T follicular helper cell (primary cell): ENCODE data around the gene TRPC3.

ENCODE experiments used
- DNase-seq: peaks from one replicate; pipeline ENCODE4 v3.0.0-alpha.2; 2020; ENCODE audit warnings: low read depth
- total RNA-seq, 2 experiments: gene quantifications; one replicate each; lab custom pipeline; 2026; lab: John Stamatoyannopoulos, UW

The TRPC3 gene
- 0.61 to 0.84 reads per million in 2 experiments for total RNA-seq

DNA sequence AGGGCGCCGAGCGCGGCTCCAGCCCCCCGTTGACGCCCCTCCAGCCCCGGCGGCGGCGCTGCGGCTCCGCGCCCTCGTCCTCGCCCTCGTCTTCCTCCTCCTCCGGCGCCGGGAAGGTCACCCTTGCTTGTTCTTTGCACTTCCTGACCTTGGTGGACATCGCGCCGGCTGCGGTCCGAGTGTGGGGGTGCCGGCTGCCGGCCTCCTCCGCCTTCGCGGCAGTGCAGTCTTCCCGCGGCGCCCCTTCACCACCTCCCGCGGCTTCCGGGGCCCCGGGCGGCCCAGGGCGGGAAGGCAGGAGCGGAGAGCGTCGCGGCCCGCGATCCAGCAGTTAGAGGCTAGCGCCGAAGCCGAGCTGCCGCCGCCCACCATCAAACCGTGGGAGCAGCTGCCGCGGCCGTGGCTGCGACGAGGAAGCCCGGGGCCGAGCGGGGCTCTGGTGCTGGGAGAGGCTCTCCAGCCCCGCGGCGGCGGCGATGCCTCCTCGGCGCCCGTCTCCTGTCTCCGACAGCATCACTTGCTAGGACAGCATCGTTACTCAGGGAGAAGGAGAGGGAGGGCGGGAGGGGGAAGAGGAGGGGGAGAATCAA is at the start of gene TRPC3:
Gene TRPC3, minus strand, starts transcription at position 540 of the 590 bp plus-strand sequence. Its CDS starts 380 bp downstream, at position 160.
- peak; percentile 1 for DNase-seq

DNA sequence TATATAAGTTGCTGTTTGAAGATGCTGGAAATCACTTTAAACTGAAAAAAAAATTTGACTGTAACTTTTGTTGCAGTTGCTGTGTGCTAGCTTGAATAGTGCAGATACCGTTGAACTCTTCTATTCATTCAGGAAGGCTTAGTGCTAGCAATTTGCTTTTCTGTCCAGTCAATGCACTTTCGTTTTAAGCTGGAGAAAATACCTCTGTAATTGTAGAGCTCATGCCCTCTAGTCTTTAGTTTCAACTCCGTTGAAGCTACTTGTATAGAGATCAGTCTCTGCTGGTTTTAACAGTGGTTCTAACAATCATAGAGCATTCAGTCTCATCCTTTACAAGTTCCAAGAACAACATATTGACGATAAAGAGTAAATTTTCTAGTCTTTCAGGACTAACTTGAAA is 49.0 kb upstream of the TRPC3 start:
- DNase-seq, result no peak

DNA sequence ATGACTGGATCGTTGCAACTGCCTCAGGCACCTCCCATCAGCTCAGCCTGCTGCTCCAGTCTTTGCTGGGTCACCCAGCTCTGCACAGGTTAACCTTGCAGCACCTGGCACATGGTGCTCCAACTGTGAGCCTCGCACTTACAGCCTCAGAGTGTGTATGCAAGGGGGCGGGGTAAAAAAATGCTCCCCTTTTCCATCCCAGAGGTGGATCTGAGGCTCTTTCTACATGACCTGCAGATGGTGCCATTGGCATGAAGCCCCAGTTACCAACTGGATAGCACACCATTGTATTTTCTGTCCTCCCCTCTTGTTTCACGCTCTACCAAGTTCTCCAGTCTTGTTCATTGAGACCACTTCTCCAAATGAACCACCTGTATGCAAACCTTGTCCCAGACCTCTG is 46.2 kb upstream of the TRPC3 start:
- no peak for DNase-seq

DNA sequence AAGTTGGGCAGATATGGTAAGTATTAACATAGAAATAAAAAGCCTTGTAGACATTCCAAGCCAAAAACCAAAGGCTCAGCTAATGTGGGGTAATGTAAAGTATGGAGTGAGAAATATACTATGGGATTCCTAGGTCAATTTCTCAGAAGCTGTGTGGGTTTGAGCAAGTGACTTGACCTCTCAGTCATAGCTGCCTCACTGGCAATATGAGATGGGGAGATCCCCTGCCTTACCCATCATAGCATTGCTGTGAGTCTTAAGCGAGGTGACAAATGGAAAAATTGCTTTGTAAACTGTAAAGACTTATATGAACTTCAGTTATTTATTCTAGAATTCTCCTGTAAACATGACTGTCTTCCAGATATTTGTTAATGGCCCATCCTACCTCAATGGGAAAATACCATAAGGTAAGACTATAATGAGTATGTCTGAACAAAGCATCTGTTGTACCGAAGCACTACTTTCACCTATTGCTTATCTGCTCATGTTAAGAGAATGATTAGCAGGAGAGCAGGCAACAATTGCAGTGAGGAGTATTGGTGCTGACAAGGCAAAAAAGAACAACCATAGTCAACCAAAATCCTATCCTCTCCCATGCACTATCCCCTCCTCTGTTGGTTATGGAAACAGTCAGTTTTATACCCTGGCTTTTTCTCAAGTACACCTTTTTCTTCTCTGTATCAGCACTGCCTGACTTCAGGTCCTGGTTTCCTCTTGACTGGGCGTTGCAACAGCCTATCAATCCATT is 44.1 kb upstream of the TRPC3 start:
- DNase-seq, result no peak

DNA sequence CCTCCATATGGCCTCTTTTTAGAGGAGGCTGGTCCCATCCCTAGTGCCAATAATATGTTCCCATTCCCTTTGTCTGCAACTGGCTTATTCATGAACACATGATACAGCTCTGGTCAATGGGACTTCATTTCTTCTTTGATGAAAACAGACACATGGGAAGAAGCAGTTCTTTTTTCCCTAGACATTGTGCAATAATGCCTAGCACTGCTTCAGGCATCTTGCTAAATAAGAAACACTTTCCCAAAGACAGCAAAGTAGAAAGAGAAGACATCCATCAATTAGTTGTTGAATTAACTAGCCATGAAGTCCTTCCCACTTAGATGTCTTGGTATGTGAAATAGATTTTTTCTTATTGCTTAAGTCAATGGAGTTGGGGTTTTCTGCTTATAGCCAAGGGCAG is 40.1 kb upstream of the TRPC3 start:
- no peak for DNase-seq

DNA sequence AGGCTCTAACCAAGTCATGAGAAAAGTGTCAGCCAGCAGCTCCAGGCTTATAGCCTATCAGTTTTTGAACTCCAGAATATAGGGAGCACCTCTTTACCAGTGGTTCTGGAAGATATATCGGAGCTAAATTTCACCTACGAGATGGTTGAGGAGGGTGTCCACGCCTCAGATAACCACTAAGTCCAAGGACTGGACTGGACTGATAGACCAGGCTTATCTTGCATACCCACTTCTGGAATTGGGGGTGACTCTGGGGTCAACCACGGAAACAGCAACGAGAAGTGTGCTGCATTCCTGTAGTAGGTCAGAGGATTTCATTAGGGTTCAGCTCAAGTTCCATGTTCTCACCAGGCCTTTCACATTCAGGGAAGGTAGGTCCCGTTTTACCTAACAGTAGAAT is 38.6 kb upstream of the TRPC3 start:
- no peak for DNase-seq

DNA sequence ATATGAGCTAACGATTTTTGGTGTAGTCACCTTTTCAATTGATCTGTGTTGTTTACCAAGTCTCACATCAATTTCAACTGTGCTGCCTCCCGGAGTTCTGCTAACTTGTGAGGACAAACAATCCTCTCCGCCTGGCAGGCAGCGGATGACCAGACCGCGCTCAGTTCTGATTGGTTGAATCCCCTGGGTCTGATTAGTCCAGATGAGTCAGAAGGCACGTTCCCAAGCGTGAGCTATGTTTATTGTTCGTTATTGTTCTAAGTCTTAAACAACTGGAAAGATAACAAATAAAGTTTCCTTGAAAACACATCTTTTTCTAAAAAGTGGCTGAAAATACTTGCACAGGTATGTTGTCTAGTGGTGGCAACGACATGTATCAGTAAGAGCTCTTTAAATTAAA is 37.9 kb upstream of the TRPC3 start:
- no peak for DNase-seq

DNA sequence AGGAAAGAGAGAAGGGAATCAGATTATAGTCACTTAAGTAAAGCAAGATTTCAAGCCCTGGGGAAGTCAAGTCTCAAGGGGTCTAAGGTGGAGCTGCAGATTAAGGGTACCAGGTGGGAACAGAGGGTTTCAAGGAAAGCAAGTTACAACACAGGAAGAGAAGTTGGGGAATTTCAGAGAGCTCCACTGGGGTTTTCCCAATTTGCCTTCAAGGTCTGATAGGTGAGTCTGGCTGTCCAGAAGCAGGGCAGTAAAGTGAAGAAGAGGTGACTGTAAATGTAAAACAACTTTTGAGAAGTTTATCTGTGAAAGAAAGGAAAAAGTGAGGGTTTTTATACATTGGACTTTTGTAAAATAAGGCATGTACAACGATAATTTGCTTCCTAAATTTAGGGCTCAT is 37.1 kb upstream of the TRPC3 start:
- DNase-seq, result no peak

DNA sequence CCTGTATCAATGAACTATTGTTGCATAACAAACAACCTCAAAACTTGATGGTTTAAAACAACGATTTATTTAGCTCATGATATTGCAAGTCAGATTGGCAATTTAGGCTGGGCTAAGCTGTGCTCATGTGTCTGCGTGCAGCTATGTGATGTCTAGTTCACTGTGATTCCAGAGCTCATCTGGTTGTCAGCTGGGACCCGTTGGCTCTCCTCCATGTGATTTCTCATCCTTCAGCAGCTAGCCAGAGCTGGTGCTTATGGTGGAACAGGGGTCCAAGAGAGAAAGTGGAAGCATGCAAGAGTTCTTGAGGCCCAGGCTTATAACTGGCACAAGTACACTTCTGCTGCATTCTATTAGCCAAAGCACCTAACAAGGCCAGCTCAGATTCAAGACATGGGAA is 28.8 kb upstream of the TRPC3 start:
- no peak for DNase-seq

DNA sequence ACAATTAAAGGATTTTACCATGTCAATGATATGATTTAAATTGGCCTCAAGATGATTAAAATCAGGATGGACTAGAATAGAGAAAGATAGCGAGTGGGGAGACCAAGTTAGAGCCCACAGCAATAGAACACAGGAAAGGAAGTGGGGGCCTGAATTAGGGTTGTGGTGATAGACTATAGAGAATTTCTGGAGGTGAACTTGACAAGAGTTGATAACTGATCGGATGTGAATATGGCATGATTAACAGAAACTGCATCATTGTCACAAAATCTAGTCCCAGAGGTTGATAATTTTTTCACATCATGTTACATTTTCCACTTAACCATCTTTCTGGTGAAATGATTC is 26.3 kb upstream of the TRPC3 start:
- DNase-seq, result no peak

DNA sequence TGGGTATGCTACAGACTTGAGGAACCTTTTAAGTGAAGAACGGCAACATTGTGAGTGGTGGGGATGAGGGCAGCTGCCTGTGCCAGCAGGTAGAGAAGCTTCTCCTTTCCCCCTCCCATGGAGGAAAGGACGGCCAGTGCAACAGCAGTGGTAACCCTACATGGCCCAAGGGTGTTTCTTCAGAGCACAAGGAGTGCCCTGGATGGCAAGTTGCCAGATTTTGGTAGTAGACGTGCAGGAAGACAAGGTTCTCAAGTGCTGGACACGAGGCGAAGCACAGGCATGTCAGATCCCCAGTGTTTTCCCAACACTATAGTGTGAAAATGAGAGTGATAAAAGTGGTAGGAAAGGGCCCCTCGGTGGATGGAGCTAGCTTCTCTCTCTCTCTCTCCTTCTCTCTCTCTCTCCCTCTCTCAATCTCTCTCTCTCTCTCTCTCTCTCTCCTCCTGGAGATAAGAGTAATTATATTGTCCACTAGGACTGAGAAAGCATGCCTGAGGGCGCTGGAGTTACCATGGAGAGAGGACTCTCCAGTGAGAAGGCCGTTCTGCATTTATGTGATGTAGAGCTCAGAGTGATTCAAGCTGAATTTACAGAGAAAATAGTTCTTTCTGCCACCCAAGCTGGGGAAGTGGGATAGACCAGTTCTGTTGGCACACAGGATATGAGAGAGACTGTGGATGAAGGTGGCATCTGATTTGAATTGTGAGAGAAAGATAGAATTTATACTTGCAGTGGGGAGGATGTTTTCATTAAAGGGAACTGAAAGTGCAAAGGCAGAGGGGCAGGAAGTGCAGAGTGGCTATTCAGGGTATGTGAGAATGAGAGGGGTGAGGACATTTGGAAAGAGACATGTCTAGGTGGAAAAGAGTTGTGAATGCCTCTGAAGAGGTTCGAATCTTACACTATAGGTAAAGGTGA is 25.7 kb upstream of the TRPC3 start:
- no peak for DNase-seq

DNA sequence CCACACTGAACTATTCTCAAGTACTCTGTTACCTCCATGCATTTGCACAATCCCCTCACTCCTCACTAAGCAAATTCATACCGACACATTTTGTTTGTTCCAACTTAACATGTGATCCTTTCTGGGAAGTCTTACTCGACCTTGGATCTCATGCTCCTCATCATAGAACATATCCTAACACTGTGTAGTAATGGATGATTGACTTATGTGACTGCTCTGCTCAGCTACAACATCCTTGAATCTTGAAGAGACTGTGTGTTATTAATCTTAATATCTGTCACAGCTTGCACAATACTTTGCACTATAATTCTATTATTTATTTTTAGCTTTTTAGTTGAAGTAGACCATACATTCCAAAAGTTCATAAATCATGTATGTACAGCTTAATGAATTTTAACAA is 23.9 kb upstream of the TRPC3 start:
- DNase-seq, result no peak

DNA sequence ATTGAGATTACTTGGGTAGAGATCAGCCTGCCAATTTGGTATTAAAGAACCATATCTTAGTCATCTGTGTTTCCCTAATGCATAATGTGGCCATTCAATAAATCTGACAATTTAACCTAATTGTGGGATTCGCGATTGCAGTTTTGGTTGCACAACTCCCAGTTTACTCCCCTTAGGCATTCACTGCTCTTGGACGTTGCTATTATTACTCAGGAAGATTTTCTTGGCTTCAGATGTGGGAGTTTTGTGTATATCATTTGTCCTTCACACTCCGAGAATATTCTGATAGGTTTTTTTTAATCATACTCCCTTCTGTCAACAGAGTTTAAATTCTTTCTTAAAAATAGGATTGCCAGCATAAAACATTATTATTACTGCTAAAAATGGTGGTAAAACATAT is 22.0 kb upstream of the TRPC3 start:
- DNase-seq, result no peak

DNA sequence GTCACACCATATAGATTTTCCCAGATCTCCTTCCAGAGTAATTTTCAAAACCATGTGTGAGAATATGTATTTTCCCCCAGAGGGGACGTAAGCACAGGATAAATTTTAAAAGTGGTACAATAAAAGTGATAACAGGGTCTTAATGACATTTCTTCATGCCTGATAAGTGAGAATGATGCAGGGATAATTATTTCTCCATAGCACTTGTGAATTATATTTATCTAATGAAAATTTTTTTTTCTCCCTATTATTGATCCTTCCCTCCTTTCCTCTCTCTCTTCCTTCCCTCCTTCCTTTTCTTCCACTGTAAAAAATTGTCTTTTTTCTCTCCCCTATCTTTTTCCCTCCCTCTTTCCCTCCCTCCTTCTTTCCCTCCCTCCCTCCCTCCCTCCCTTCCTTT is 17.0 kb upstream of the TRPC3 start:
- DNase-seq, result no peak

DNA sequence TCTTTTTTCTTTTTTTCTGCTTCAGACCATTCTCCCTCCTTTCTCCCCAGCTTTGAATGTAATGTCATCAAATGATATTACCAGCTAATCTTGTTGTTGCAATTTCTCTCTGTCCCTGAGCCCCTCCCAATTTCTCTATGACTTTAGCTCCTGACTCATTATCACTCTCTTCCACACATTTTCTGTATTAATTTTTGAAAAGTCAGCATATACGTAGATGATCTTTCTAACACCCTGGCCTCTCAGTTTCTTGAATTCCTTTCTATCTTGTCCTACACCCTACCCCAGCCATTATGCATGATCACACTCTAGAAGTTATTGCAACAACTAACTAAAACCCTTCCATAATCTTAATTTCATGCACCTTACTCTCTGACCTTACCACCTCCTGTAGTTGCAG is 13.1 kb upstream of the TRPC3 start:
- DNase-seq, result no peak

DNA sequence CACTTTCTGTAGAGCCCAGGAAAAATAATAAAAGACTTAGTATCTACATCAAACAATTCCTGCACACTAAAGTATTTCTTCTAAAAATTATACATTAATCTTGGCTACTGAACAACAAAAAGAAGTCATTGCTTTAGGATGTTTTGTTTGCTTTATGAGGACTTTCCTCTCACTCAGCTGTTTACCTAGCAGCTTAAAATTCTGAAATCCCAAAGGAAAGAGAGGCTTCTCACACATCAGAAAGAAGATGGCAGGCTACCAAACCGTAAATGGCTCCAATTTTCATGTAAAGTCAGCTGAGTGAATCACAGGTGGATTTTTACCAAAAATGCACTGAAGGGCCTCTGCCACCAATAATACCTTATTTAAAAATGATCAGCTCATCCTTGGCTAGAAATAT is 9.0 kb upstream of the TRPC3 start:
- DNase-seq, result no peak

DNA sequence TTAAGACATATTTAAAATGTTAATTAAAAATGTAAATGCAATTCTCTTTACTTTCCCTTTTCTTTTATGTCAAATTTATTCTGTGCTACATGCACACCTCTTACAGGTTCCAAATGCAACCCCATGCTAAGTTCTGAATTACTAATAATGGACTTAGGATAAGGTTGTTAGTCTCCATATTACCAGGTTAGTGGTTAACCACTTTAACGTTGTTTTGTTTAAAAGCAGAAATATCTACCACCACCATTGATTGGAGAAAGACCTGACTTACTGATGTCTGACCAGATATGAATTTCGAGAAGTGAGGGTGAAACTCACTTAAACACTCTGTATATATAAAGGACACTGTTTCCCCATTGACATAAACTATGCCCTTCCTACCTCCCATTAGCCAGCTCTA is 6.9 kb upstream of the TRPC3 start:
- no peak for DNase-seq

DNA sequence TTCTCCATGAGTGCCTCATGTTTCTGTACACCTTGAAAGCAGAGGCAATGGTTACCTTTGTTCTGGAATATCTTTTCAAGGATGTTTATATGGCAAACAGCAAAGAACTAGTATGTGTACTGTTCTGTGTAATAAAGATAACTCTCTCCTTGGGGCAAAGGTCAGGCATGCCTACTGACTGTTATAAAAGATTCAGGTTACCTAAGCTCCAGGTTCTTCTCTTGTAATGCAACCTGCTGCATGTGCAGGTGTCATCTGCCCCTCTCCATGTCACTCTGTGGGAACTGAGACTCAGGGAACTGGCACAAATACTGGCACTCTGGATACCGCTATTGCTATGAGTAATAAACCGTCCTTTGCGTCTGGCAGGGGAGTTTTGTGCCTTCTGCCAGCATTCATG is 5.4 kb upstream of the TRPC3 start:
- no peak for DNase-seq

DNA sequence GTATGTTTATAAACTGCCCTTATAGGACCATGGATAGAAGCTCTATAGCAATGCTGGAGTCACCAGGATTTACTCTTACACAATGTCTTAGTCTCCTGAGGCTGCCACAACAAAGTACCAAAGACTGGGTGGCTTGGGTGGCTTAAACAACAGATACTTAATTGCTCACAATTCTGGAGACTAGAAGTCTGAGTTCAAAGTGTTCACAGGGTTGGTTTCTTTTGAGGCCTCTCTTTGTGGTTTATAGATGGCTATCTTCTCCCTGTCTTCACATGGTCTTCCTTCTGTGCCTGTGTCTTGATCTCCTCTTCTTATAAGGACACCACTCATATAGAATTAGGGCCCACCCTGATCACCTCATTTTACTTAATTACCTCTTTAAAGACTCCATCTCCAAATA is 2.0 kb upstream of the TRPC3 start:
- DNase-seq, result no peak

DNA sequence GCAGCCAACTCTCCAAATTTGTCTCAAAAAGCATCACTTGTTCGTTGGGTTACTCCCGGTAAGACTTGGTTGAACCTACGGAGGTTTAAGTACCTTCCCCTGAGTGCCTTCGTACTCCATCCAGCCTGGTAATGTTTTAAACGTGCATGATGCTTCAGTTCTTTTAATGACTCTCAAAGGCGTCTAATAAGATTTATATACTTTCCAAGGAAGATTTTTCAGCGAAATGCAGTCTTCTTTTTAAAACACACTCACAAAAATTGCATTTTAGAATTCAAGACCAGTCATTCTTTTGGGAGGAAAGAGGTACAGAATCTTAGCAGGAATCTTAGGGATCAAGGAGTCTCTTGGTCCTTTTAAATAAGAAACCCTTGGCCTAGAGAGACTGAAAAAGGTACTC is 430 bp upstream of the TRPC3 start:
- no peak for DNase-seq

DNA sequence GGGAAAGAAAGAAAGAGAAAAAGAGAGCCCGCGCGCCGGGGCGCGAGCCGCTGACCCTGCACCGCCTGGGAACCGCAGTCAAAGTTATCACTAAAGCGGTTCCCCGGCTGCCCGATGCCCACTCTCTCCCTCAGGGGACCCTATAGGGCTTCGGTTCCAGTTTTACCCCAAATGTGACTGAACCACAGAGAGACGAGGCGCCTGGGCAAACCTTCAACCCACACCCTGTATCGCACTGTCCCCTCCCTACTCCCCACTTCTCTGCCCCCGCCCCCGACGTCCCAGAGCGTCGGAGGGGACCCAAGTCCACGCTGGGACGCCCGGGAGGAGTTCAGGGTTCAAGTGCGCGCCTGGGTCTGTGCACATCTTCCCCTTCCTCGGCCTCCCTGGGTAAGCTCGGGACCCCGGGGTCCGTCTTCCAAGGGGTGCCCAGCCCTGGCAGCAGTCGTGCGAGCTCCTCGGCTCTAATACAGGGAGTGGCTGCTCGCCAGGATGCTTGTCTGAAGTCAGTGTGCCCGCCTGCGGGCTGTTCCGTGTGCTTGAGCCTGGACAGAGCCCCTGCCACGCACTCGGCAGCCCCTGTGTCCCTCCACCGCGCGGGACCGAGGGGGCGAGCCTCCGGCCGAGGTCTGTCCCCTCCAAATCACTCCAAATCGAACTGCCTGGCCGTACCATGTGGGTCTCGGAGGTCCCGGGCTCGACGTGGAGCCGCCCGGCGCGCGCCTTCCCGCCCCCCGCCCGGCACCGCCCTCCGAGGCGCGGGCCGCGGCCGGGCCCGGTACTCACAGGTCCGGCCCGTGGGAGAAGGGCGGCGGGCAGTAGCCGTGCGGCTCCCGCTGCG is 960 bp downstream of the TRPC3 start:
- DNase-seq, result no peak

DNA sequence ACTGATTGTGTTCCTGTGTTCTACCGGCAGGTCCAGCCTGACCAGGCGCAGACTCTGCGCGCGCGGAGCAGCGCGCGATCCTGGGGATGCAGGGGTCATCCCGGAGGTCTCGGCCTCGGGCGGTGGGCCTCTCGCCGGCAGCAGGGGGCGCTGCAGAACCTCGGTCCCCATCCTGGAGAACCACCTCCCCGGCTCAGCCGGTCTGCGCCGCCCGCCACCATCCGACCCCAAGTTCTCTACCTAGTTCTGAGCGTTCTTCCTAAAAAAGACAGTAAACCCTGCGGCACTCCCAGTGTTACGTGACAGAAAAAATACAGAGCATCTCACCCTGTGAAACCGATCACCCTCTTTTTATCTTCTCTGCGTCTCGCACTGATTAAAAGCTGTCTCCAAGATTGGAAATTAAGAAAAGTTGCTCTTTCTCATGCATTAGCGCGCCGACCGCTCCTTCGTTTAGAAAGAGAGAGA is 1.6 kb downstream of the TRPC3 start:
- DNase-seq, result peak; percentile 64
